GM18499 (cell line): ENCODE data around the gene FBN1.

Experiments used
- ATAC-seq: cut with Tn5 transposase; IDR thresholded peaks from one replicate; pipeline ENCODE4 v1.9.1; 2021; ENCODE audit warnings: moderate number of reproducible peaks; ENCODE audit not compliant: insufficient read depth, unreplicated experiment

FBN1 gene

GRCh38 chr15:48527517-48527916 is 118.0 kb downstream of the FBN1 start:
- ATAC-seq: no peak

DNA sequence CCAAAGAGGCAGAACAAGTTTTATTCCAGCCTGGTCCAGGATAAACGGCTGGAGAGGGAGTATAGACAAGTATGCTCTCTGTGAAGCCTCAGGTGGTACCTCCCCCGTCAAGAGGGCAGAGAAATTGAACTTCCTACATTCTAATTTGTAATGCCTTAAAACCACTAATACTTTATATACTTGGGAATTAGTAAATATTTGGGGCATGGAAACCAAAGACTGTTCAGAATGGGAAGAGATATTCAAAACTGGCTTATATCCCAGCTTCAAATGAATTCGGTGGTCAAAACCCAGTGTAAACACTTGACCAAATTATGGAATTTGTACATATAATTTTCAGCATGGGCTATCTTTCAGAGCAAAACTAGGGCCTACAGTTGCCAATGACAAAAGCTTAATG is 122.6 kb downstream of the FBN1 start:
- no peak for ATAC-seq

GRCh38 chr15:48522123-48522522 is 123.4 kb downstream of the FBN1 start:
- ATAC-seq: no peak

DNA sequence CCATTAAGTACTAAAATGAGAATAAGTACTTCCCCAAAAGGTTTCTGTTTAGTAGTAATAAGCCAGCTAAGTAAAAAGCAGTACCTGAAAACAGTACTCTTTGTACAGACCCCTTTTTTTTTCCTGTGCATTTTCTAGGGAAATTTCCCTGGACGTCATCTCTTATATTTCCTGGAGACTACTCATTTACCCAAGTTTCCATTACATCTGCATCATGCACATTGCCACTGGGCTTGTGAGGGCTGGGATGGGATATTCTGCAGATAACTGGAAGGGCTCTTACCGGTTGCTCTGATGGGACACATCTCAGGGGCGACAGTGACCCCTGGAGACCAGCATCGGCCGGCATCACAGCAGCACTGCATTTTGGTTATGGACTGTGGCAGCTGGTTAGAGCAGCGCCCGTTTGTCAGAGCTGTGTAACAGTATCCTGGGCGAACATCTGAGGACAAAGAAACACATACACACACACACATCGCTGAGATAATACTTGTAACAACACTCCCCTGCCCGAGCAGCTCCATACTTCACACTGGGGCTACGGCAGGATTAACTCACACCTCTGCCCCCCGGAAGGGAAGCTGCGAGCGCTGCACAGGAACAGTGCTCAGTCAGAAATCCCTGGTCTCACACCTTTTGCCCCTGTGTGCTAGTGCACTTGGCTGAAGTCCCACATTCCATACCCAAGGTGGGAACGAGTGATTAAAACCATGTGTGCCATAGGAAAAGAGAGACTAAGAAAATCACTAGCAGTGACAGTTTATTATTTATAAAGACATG is 124.9 kb downstream of the FBN1 start:
- no peak for ATAC-seq

GRCh38 chr15:48516121-48516520 is 129.4 kb downstream of the FBN1 start:
- no peak for ATAC-seq

DNA sequence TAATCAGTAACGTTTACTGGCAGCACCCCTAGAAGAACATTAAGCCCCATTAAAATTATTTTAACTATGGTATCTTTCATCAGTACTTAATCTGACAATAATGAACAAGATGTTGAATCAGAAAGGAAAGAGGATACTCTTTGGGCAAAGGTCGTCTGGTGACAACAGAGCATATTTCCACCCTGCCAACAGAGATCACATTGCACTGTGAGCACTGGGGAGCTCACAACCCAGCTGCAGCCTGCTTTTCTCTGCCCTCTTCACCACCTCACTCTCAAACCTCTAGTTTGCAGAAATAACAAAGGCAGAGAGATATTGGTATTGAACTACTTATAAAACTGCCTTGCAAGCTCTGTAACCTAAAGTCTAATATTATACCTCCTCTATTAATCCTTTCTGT is 130.0 kb downstream of the FBN1 start:
- no peak for ATAC-seq

GRCh38 chr15:48514103-48514816 is 131.2 kb downstream of the FBN1 start:
- ATAC-seq: no peak

- ATAC-seq: no peak
Measured at GRCh38 chr15:48510976-48511375, 134.5 kb downstream of the FBN1 start.

DNA sequence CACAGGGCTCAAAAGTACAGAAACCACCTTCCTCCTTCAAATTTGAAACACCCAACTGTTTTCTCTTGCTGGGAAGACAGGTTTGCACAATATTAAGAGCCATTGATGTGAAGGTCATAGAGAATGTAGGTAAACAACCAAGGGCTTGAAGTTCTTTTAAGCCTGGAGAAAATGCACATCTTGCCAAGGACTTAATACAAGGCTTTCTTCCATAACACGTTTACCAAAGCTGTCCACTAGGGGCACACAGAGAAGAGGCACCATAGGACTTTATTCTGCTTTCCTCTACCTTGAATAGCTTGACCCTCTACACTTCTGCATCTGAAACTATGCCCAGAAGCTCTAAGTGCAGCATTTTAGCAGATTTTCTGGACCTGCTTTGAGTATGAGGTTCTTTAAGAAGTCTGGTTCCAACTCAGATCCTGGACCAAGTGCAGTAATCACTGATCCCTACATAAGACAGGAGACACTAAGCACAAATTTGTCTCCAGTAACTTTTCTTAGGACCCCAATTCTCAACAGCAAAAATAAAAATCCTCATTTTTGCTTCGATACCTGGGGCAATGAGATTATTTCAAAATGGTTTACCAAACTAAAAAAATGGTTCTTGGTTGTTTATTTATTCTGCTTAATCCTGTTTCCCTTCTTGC is 138.0 kb downstream of the FBN1 start:
- ATAC-seq: no peak

- ATAC-seq: no peak
Measured at GRCh38 chr15:48505067-48505466, 140.4 kb downstream of the FBN1 start.

GRCh38 chr15:48501208-48501607 is 144.3 kb downstream of the FBN1 start:
- no peak for ATAC-seq

DNA sequence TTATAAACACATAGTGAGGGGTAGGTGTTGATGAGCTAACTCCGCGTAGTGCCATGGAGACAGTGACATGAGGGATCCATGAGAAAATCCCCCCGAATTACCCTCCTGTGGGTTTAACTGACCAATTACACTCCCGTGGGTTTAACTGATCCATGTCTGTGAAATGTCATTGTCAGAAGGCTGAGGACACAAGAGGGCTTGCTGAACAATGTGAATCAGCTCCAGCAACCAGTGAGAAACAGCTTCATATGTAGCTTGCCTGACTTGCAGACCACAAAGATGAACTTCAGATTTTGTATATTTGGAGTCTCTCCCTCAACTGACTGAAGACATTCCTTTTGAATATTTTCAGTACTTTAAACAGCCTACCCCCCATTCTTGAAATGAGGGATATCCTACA is 144.9 kb downstream of the FBN1 start:
- no peak for ATAC-seq

DNA sequence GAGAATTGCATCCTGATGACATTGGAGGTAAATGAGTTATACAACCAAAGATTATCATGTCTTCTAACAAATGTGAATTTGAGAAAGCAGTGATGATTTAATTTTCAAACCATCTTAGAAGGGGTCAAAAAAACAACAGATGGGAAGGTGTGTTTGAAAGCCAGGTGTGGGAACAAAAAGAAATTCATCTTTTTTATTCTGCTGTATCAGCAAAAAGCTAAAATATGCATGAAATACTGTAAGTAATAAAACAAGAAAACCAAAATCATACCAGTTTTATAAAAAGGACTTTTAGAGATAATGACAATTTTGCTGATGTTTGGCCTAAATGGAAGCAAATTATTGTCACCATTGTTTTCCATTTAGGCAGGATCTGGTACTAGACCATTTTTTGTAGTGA is 145.5 kb downstream of the FBN1 start:
- ATAC-seq: no peak

GRCh38 chr15:48498828-48499227 is 146.7 kb downstream of the FBN1 start:
- ATAC-seq: no peak

GRCh38 chr15:48494631-48495030 is 150.9 kb downstream of the FBN1 start:
- ATAC-seq: no peak

- no peak for ATAC-seq
Measured at GRCh38 chr15:48493763-48494225, 151.7 kb downstream of the FBN1 start.

- ATAC-seq: no peak
Measured at GRCh38 chr15:48493084-48493762, 152.3 kb downstream of the FBN1 start.

GRCh38 chr15:48486228-48486627 is 159.3 kb downstream of the FBN1 start:
- no peak for ATAC-seq

DNA sequence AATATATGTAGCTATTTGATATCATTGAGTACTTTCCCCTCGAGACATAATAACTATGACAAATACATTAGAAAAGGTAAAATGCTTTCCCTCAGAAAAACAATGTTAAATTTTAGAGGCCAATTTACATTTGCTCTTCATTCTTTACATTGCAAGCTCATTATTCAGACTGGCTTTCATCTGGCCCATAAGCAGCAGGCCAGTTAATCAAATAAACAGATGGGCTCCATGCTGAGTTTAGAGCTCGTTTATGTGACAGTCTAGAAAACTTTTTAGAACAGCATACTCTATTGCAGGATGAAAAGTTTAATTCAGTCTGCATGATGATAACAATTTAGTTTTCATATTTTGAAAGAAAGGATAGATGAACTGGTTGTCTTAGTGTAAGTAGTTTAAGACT is 163.7 kb downstream of the FBN1 start:
- no peak for ATAC-seq

GRCh38 chr15:48479751-48480150 is 165.8 kb downstream of the FBN1 start:
- ATAC-seq: no peak

GRCh38 chr15:48478581-48478980 is 166.9 kb downstream of the FBN1 start:
- no peak for ATAC-seq
